ENCODE results near the gene NTN4. TPM values are rescaled to one million over a fixed set of nuclear protein-coding genes. Genes with fewer than 3 reads are reported as not detected.

NTN4 gene
- total RNA-seq, result 5.5 and 16.3 TPM in 2 replicates

DNA sequence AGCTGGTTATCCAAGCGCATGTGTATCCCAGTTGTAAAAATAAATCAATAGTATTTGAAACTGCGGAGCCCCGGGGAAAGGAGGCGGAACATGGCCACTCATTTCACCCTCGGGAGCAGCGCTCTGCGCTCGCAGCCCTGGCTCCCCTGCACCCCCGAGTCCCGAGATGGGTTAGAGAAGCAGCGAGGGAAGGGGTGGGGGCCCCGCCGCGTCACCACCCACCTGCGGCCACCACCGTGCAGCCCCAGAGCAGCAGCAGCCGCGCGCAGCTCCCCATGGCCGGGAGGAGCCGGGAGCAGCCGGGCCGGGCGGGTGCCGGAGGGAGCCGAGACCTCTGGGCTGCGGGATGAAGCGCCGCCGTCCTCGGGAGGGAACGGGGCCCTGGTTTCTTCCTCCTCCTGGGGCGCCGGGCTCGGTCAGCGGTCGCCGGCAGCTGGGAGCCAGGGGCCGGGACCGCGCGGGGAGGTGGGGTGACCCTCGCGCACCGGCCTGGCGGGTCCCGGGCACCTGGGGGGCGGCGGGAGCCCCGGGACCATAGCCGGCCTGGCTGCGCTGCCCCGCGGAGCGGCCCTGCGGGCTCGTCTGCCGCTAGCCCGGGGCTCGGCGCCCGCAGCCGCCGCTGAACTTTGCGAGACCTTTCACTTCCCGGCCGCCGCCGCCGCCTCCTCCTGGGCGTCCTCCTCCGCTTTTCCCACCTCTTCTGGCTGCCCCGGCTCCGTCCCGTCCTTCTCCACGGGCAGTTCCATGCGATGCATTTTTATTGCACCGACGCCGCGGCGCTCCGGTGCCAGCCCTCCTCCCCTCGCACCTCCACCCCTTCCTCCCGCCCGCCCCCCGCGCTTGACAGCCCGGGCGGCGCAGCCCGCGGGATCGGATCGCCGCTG lies at the start of gene NTN4:
Gene NTN4 (minus strand): TSS at position 732 of the 884 bp plus-strand sequence. CDS start 455 bp downstream, at position 277.

Small RNA genes lying within 50 kb of the gene (small RNA-seq; reads per million reads assigned to genes)
- gene RF00019 (ENCODE audit: low replicate concordance) (not detected), gene RNU6-247P (ENCODE audit: low replicate concordance) (not detected)

Other genes with a start within 250 kb of the NTN4 start
- gene USP44, start 239.3 kb downstream of the NTN4 start, total RNA-seq, result 0.22 and 0.29 TPM in 2 replicates
- 4.6 and 7.4 TPM in 2 replicates for gene SNRPF, start 68.2 kb upstream of the NTN4 start, total RNA-seq
- under 0.01 TPM in 1 of 2 replicates, not detected in the other for gene CCDC38, start 151.8 kb upstream of the NTN4 start, total RNA-seq
- 0.14 and 0.22 TPM in 2 replicates for gene AMDHD1, start 152.6 kb upstream of the NTN4 start, total RNA-seq
- not detected in 2 replicates for gene HAL, start 205.6 kb upstream of the NTN4 start, total RNA-seq
- 47.4 and 72.4 TPM in 2 replicates for gene LTA4H, start 244.8 kb upstream of the NTN4 start, total RNA-seq

Data from placental pericyte (primary cell).